HG03097 (cell line): ENCODE results near the gene MARCKS.
A peak's percentile ranks its signal among the peaks of the same experiment; 100 is the strongest.

ENCODE experiments used
- ATAC-seq: cut with Tn5 transposase; IDR thresholded peaks from one replicate; pipeline ENCODE4 v1.9.1; 2021; ENCODE audit not compliant: unreplicated experiment, low FRiP score

MARCKS gene

DNA sequence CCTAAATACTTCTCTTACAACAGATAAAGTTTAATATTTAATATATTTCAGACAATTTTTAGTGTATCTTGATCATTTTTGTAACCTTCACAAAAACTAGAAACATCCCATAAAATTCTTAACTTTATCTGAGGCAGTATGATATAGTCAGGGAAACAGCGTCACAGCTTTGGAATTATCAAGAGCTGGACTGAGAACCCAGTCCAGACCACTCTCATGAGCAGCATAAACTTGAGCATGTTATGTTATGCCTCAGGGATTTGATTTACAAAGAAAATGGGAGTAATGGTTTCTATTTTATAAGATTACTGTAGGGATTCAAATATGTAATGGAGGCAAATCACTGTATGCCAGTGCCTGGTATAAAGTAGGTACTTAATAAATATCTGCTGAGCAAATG, 8.3 kb upstream of the MARCKS start:
- no peak for ATAC-seq

DNA sequence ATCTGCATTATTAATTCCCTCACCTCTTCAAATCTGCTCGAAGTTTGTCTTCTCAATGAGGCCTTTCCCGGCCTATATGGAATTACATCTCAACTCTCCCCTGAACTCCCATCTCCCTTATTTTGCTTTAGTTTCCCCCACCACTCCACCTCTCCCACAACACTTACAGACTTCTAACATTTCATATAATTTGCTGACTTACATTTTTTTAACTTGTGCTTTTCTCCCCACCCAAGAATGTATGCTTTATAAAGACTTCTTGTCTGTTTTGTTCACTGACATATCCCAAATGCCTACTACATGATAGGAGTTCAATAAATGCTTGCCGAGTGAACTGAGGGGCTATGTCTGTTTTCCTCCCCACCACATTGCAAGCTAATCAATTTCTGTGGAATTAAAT, 3.9 kb upstream of the MARCKS start:
- no peak for ATAC-seq

DNA sequence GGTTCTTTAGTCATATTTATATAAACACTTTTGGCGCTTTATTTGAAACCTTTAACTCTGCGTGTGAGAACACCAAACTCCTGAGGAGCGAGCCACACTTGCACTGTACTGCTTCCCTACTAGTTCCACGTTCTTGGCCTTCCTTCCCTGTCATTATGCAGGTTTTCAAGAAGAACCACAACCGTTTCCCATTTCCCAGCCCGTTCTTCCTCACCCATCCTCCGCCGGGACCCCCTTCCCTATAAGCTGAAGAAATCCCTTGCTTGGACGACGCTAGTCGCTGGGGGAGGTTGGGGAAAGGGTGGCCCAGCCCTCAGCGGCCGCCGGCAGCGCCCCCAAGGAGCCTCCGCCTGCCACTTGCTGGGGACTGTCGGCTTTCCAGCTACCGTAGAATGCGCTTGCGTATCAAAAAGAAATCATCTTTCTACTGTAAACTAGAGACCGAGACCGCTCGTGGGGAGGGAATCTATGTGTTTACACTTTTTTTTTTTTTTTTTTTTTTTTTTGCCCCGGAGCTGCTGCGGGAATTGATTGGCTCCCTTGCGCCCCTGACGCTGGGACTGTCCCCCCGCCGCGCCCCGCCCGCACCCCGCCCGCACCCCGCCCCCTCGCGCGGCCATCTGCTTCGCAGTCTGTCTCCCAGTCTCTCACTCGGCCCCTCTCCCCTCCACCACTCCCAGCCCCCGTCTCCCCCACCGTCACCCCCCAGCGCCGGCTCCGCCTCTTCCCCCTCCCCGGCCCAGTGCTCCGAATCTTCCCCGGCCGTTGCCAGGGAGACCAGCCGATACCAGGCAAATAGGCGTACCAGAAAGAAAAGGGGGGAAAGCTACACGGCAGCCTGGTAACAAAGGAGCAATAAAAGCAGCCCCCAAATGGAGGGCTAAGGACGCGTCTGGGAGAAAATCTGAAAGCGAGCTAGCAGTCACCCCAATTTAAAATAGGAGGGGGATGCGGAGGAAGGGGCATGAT, 2.3 kb upstream of the MARCKS start:
- ATAC-seq = no peak

DNA sequence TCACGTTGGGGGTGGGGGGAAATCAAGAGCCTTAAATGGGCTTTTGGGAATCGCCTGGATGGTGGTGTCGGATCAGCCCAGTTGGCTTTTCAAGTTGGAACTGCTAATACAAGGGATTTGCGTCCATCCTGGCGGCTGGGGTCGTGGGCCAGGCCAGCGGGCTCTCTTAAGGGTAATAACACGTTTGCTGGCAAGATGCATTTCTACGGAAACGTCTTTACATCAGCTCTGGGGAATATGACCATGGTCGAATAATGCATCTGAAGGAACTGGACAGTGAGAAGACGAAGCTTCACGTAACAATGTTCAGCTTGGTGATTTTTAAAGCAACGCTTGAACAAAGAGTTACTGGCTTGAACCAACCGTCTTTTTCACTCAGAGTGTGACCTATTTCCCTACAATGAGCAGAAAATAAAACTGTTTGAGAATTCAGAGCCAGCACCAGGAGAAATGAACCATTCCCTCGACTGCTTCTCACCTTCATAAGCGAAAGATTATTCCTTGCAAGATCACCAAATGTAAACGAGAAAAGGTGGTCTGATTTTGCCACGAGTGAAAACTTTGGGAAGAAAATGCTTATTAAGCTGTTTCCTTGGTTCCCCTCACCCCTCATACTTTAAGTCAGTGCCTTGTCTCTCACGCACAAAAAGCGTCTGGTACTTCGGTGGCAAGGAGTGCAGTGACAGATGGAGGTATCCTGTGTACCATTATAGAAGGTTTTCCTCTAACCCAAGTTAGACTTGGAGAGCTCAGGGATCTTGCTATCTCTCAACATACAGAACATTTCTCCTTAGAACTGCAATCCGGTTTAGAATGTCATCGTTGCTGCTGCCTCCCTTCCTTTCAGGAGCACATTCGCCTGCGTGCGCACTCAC, 1.4 kb upstream of the MARCKS start:
- no peak for ATAC-seq

DNA sequence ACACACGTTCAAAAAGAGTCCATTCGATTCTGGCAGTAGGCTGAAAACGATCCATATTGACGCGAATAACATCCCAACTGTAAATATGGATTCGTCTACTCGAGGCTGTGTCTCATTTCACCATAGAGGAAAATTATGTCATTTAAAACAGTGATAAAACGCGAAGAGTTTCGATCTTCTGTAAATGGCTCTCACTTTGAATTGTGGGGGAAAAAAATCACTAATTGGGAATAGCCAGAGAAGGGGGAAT, 845 bp upstream of the MARCKS start:
- ATAC-seq = no peak

DNA sequence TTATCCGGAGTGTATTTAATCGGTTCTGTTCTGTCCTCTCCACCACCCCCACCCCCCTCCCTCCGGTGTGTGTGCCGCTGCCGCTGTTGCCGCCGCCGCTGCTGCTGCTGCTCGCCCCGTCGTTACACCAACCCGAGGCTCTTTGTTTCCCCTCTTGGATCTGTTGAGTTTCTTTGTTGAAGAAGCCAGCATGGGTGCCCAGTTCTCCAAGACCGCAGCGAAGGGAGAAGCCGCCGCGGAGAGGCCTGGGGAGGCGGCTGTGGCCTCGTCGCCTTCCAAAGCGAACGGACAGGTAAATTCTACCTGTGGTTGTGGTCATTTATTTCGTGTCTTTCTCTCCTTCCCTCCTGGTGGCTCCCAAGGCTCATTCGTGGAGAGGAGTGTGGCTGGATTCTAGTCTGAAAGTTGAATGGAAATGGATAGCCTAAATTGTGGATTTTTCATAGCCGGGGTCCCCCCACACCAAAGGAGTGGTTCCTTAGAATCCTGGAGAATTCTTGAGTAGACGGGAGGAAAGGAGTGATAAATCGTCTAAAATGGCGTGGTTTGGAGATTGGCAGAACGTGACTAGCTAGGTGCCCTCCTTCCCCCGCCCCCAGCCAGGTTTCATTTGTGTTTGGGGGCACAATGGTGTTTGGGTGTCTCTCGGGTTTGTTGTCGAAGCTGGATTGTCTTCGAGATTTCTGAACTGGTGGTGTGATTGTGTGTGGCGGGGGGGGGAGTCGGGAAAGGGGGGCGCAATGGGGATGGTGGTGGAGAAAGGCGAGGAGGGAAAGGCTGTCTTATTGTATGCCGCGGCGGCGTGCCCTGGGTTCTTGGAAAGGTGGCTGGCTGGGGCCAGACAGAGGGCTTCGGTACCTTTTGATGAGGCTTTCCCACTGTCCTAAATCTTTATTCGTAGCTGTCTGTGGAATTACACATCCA, 673 bp downstream of the MARCKS start:
- no peak for ATAC-seq

DNA sequence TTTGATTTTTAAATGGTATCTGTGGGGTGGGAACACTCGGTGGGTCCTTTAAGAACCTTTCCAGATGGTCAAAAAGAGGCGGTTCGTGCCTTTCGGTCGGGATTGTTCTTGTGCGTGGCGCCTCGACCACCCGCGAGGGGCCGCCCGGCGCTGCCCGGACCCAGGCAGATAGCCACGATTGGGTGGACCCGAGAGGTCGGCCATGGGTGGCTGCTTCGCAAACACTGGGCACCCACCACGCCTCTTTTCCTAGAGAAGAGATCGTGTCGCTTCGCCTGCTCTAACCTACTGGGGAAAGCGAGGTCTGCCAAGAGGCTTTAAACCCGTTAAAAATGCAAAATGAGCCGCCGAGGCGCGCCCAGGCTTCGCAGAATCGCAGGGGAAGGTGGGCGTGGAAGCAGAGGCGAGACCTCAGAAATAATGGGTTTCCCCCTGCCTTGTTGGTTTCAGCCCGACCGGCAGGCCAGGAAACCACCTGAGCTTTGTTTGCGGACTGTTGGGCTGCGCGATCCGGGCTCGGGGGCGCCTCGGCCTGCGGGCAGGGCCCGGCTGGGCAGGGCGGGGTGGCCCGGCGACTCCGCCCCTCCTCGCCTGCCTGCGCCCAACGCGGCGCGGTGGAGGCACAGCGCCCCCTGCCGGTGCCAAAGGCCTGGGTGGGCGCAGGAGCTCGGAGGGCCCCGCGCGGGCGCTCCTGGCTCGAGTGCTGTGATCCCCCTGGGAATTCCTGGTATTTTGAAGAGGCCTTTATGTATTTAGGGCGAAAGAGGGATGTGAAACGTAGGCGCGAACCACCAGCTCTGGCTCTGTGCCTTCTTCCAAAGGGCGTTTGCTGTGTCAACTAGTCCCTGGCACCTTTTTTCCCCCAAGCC, 1.6 kb downstream of the MARCKS start:
- ATAC-seq = peak; percentile 87

DNA sequence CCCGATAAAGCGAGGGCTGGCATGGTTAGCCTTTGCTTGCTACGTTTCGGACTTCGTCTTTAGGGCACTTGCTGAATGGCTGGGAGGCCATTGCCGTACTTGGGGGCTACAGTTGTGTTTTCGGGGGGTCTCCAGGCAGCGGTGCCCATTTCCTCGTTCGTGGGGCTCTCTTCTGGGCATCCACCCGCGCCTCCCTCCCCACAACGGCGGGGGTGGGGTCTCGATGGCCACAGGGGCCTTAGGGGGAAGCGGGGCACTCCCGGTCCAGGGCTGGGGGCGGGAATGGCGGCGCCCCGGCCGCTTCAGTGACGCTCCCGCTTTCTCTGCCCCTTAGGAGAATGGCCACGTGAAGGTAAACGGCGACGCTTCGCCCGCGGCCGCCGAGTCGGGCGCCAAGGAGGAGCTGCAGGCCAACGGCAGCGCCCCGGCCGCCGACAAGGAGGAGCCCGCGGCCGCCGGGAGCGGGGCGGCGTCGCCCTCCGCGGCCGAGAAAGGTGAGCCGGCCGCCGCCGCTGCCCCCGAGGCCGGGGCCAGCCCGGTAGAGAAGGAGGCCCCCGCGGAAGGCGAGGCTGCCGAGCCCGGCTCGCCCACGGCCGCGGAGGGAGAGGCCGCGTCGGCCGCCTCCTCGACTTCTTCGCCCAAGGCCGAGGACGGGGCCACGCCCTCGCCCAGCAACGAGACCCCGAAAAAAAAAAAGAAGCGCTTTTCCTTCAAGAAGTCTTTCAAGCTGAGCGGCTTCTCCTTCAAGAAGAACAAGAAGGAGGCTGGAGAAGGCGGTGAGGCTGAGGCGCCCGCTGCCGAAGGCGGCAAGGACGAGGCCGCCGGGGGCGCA, 2.4 kb downstream of the MARCKS start:
- ATAC-seq = no peak

DNA sequence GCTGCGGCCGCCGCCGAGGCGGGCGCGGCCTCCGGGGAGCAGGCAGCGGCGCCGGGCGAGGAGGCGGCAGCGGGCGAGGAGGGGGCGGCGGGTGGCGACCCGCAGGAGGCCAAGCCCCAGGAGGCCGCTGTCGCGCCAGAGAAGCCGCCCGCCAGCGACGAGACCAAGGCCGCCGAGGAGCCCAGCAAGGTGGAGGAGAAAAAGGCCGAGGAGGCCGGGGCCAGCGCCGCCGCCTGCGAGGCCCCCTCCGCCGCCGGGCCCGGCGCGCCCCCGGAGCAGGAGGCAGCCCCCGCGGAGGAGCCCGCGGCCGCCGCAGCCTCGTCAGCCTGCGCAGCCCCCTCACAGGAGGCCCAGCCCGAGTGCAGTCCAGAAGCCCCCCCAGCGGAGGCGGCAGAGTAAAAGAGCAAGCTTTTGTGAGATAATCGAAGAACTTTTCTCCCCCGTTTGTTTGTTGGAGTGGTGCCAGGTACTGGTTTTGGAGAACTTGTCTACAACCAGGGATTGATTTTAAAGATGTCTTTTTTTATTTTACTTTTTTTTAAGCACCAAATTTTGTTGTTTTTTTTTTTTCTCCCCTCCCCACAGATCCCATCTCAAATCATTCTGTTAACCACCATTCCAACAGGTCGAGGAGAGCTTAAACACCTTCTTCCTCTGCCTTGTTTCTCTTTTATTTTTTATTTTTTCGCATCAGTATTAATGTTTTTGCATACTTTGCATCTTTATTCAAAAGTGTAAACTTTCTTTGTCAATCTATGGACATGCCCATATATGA, 3.2 kb downstream of the MARCKS start:
- no peak for ATAC-seq

DNA sequence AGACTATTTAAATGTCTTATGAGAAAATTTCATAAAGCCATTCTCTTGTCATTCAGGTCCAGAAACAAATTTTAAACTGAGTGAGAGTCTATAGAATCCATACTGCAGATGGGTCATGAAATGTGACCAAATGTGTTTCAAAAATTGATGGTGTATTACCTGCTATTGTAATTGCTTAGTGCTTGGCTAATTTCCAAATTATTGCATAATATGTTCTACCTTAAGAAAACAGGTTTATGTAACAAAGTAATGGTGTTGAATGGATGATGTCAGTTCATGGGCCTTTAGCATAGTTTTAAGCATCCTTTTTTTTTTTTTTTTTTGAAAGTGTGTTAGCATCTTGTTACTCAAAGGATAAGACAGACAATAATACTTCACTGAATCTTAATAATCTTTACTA, 5.0 kb downstream of the MARCKS start:
- ATAC-seq = no peak

DNA sequence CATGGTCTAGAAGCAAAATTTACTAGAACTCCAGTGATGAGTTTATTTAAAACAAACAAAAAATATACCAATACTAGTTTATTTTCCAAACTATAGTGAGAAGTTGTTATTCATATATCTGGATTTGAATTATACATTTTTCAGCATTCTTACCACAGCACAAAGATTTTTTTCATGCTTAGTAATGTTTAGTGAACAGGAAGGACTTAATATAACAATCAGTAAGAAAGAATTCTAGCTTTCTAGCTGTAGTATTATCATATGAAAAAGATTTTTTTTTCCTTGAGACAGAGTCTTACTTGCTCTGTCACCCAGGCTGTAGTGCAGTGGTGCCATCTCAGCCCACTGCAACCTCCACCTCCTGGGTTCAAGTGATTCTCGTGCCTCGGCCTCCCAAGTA, 13.8 kb downstream of the MARCKS start:
- no peak for ATAC-seq

DNA sequence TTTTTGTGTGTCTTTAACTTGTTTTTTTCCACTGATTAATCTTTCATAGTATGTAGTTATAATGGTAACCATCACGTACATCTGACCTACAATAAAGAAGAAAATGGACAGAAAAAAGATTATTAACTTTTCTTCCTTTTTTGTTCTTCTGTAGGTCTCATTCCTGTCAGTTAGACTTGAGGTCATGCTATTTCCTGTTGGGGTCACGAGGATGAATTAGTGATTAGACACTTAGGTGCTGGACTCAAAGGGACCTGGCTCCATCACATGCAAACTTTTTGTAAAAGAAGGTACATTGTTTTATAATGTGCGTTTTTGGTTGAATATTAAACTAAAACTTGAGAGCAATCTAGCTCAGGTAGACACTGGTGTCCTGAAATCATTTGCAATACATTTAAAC, 14.8 kb downstream of the MARCKS start:
- ATAC-seq = no peak

DNA sequence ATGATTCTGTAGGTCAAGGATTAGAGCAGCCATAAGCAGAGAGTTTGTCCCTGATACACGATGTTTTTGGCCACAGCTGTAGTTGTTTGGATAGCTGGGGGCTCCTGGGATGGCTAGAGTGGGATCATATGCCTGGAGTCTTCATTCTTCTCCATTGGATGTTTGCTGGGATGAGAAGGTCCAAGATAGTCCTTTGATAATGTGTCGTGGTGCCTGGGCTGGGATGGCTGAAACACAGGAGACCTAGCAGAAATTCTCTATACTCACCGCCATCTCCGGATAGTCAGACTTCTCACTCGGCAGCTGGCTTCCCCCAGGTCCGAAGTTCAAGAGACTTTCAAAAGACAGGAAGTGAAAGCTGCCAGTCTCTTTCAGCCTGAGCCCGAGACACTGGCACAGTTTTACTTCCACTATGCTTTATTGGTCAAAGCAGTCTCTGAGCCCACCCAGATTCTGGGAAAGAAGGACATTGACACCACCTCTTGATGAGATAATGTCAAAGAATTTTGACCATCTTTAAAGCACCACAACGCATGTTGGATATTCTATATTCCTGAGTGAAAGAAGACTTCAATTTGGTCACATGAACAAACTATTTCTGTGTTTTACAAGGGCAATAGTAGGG, 16.0 kb downstream of the MARCKS start:
- ATAC-seq = peak; percentile 97

DNA sequence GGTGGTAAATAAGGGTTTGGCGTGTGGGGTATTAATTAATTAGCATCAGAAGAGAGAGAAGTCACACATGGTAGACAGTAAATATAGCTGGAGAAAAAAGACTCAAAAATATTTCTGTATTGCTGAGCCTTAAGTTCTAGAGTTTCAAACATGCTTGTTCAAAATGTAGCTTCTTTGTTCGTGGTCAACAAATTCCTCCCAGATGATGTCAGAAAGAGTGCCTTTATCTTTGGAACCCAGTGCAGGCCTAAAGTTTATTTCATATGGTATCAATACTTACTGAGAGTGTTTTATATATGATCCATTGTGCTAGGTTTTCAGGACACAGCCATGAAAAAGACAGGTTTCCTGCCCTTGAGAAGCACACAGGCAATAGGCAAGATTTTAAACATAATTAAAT, 18.3 kb downstream of the MARCKS start:
- no peak for ATAC-seq

DNA sequence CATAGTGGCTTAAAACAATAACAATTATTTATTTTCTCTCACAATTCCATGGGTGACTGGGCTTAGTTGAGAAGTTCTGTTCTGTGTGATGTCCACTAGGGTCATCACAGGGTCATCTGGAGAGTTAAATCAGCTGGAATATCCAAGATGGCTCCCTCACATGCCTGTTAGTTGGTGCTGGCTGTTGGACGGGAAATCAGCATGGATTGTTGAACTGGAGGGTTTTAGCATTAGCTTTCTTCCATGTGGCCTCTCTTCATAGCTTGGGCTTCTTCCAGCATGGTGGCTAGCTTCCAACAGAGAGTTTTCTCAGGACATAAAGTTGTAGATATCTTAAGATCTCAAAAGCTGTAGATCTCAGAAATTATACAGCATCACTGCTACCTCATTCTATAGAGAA, 19.6 kb downstream of the MARCKS start:
- ATAC-seq = no peak

DNA sequence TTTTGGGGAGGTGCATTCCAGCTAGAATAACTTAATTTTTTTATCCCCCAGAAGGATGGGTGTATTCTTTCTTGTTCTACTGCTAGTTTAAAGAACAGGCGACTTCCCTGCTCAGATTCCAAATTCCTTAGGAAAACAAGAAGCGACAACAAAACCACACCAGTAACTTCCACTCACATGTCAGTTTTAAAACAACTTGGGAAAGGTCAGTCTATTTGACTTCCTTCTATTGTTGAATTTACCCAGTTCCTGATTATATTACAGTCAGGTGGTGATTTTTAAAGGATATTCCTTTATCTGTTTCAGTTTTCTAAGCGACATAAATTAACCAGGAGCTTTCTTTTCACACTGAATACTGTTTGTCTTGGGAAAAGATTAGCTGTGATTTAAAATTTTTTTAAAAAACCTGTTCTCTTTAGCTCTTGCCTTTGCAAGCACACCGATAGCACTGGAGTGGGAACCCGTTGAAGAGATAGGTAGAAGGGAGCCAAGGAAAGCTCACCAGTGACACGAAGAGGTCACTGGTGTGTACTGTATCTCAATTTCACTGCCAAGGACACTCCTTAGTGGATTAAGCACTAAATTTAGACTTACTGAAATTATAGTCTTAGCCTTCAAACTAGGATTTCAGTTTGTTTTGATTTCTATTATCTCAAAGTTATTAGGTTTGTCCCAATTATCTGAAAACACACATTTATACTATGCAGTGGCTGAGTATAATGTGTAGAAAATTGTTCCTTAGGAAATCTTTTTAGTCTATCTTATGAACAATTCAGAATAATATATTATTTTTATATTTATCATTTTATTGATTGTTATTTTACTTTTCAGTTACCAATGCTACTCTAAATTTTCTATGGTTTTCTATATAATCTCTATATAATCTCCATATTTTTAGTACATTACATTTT, 22.3 kb downstream of the MARCKS start:
- ATAC-seq = peak; percentile 99

DNA sequence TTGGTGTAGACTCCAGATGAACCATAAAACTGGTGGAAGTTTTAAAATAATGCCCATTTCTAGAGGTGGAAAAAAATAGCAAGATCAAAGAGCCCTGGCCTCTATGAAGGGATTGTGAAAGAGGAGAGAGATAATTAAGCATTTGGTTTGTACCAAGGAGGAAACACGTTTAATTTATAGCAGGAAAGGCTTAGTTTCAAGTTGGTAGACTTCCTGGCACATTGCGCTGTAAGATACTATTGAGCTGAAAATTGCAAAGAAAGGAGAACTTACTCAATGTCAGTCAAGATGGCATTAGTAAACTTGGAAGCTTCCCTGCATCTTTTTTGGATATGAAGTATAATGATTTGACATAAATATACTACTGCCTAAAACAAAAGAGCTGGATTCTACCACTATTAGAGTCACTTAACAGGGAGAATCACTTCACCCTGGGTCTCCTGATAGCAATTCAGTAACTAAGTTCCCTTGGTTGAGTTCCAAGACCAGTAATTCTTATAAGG, 24.4 kb downstream of the MARCKS start:
- ATAC-seq = no peak
